Measurements from ENCODE around the gene GNG7.
"Not testable (repeated sequence)": the region's sequence is repeated elsewhere in the genome, so short reads cannot be mapped to it uniquely, and the experiment has no call there.

Gene GNG7

DNA sequence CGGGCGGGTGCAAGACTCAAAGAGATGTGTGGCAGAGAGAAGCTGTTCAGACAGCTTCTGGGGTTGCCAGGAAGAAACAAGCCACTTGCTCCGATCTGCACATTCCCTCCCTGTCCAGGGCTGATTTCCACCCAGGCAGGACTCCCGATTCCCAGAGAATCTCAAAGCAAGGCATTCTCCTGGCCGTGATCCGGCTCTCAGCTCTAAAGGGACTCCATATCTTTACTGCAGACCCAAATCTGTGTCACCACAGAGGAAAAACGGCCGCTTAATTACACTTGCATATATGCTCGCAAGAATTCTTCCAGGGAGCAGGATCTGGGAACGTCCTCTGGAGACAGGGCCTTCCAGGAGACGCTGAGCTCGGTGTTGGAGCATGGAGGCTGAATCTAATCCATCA, 25.7 kb downstream of the GNG7 start:
- H3K36me3 ChIP-seq (ENCODE audit: control insufficient read depth in 4 of 4, insufficient read depth in 4 of 4, low read length in 3 of 4), result peaks cover 0 to 6% (median 5%) of the 10 kb centered on the region in 4 experiments
- H3K9me3 ChIP-seq (ENCODE audit: control extremely low read depth in 1 of 5, control insufficient read depth in 4 of 5, insufficient read depth in 2 of 5, low read depth in 1 of 5, low read length in 4 of 5), result no peaks in the 10 kb centered on the region
- no peak overlapping the region for H3K4me3 ChIP-seq (ENCODE audit: control insufficient read depth in 1 of 7, extremely low read depth in 1 of 7, insufficient read depth in 4 of 7, low read depth in 2 of 7, low read length in 6 of 7)
- H3K4me1 ChIP-seq (ENCODE audit: control extremely low read depth in 1 of 4, control insufficient read depth in 4 of 4, insufficient read depth in 4 of 4, low read length in 3 of 4), result peaks cover 0 to 7% (median 3%) of the 10 kb centered on the region in 4 experiments
- no peaks in the 10 kb centered on the region for H3K27me3 ChIP-seq (replicated peaks in 2 of 5; ENCODE audit: control insufficient read depth in 4 of 5, insufficient read depth in 5 of 5, low read length in 4 of 5)
- no peak for DNase-seq
- ChIA-PET POLR2A (no interaction called here), CTCF (interaction anchor here (0.6 kb wide), 1 partner anchor 537 kb away, joined by 4 read pairs; no protein-coding TSS in a partner anchor)
- no peak overlapping the region for H3K27ac ChIP-seq (ENCODE audit: insufficient read depth in 1 of 2, low read depth in 1 of 2, low read length in 2 of 2, poor library complexity in 1 of 2, severe bottlenecking in 2 of 2)
- WGBS (ENCODE audit: insufficient coverage), result 88% methylated on average over 8 of the region's 12 CpGs

DNA sequence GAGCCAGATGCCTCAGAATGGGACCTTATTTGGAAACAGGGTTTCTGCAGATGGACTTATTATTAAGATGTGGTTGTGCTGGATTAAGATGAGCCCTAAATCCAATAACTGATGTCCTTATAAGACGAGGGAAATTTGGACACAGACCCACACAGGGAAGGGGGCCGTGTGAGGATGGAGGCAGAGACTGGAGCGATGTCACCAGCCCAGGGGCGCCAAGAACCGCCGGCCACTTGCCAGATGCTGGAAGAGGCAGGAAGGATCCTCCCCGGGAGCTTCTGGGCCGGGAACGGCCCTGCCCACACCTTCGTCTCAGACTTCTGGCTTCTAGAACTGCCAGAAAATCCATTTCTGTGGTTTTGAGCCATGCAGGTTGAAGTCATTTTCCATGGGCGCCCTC, 26.6 kb downstream of the GNG7 start:
- no peak overlapping the region for H3K27ac ChIP-seq (ENCODE audit: insufficient read depth in 1 of 2, low read depth in 1 of 2, low read length in 2 of 2, poor library complexity in 1 of 2, severe bottlenecking in 2 of 2)
- H3K4me1 ChIP-seq (ENCODE audit: control extremely low read depth in 1 of 4, control insufficient read depth in 4 of 4, insufficient read depth in 4 of 4, low read length in 3 of 4), result peaks cover 0 to 7% (median 3%) of the 10 kb centered on the region in 4 experiments
- ChIA-PET CTCF (no interaction called here), POLR2A (no interaction called here)
- no peak for DNase-seq
- 90% methylated on average over 11 of the region's 11 CpGs for WGBS (ENCODE audit: insufficient coverage)
- no peak overlapping the region for H3K4me3 ChIP-seq (ENCODE audit: control insufficient read depth in 1 of 7, extremely low read depth in 1 of 7, insufficient read depth in 4 of 7, low read depth in 2 of 7, low read length in 6 of 7)
- H3K9me3 ChIP-seq (ENCODE audit: control extremely low read depth in 1 of 5, control insufficient read depth in 4 of 5, insufficient read depth in 2 of 5, low read depth in 1 of 5, low read length in 4 of 5), result no peaks in the 10 kb centered on the region
- no peaks in the 10 kb centered on the region for H3K27me3 ChIP-seq (replicated peaks in 2 of 5; ENCODE audit: control insufficient read depth in 4 of 5, insufficient read depth in 5 of 5, low read length in 4 of 5)
- H3K36me3 ChIP-seq (ENCODE audit: control insufficient read depth in 4 of 4, insufficient read depth in 4 of 4, low read length in 3 of 4), result peaks cover 0 to 10% (median 4%) of the 10 kb centered on the region in 4 experiments

DNA sequence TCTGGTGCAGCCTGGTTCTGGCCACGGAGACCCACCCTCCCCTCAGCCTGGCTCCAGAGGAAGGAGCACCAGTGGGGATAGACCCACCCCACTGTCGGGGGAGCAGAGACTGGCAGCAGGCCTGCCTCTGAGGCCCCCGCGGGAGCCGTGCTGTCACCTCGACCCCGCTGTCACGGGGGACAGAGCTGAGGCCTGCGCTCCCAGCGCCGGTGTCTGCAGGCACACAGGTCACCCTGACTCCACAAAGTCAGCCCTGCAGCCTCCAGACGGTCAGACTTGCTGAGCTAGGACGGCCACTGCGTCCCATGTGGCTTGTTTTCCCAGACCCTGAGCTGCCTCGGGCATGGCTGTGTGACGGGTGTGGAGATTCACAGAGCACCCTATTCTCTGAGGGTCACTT, 32.3 kb downstream of the GNG7 start:
- Histone ChIP-seq H3K27ac (ENCODE audit: insufficient read depth in 1 of 2, low read depth in 1 of 2, low read length in 2 of 2, poor library complexity in 1 of 2, severe bottlenecking in 2 of 2) (no peak overlapping the region), H3K4me1 (ENCODE audit: control extremely low read depth in 1 of 4, control insufficient read depth in 4 of 4, insufficient read depth in 4 of 4, low read length in 3 of 4) (no peaks in the 10 kb centered on the region), H3K27me3 (replicated peaks in 2 of 5; ENCODE audit: control insufficient read depth in 4 of 5, insufficient read depth in 5 of 5, low read length in 4 of 5) (no peaks in the 10 kb centered on the region), H3K36me3 (ENCODE audit: control insufficient read depth in 4 of 4, insufficient read depth in 4 of 4, low read length in 3 of 4) (peaks cover 0 to 8% (median 4%) of the 10 kb centered on the region in 4 experiments), H3K4me3 (ENCODE audit: control insufficient read depth in 1 of 7, extremely low read depth in 1 of 7, insufficient read depth in 4 of 7, low read depth in 2 of 7, low read length in 6 of 7) (no peak overlapping the region), H3K9me3 (ENCODE audit: control extremely low read depth in 1 of 5, control insufficient read depth in 4 of 5, insufficient read depth in 2 of 5, low read depth in 1 of 5, low read length in 4 of 5) (no peaks in the 10 kb centered on the region)
- POLR2A ChIA-PET, result no interaction called here
- 94% methylated on average over 15 of the region's 16 CpGs for WGBS (ENCODE audit: insufficient coverage)
- no peak for DNase-seq
- CTCF ChIA-PET, result interaction anchor here (1.0 to 1.8 kb wide), 3 partner anchors 12 to 190 kb away, joined by 3 to 7 read pairs (median 5); no protein-coding TSS in a partner anchor

DNA sequence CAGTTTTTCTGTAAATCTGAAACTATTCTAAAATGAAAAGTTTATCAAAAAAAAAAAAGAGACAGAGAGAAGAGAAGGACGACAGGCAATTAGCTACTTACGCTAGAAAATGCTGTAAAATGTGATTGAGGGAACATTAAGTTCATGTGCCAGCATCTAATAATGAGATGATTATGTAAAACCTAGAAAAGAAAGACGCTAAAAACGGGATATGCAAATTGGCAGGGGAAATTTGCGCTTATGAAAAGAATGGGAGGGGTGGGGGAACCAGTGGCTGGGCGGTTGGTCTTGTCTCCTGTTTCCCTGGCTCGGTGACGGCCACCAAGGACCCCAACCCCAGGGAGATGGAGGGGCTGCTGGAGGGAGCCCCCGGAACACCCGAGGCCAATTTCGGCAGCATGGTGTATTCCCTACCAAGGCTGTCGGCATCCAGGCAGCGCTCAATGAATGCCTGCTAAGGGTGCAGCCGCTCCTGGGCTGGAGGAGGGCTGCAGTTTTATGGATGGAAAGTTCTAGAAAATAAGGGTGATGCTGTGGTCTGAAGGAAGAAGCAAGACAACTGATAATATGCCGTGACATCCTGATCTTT, 34.2 kb downstream of the GNG7 start:
- H3K27ac ChIP-seq (ENCODE audit: insufficient read depth in 1 of 2, low read depth in 1 of 2, low read length in 2 of 2, poor library complexity in 1 of 2, severe bottlenecking in 2 of 2), result no peak overlapping the region
- ChIA-PET CTCF (interaction anchor here (0.6 kb wide), 1 partner anchor 394 kb away, joined by 3 read pairs; no protein-coding TSS in a partner anchor), POLR2A (no interaction called here)
- WGBS (ENCODE audit: insufficient coverage), result 93% methylated on average over 15 of the region's 15 CpGs
- H3K4me1 ChIP-seq (ENCODE audit: control extremely low read depth in 1 of 4, control insufficient read depth in 4 of 4, insufficient read depth in 4 of 4, low read length in 3 of 4), result peaks cover 0 to 6% (median 0%) of the 10 kb centered on the region in 4 experiments
- peaks cover 0 to 6% (median 0%) of the 10 kb centered on the region in 4 experiments for H3K36me3 ChIP-seq (ENCODE audit: control insufficient read depth in 4 of 4, insufficient read depth in 4 of 4, low read length in 3 of 4)
- H3K9me3 ChIP-seq (ENCODE audit: control extremely low read depth in 1 of 5, control insufficient read depth in 4 of 5, insufficient read depth in 2 of 5, low read depth in 1 of 5, low read length in 4 of 5), result no peaks in the 10 kb centered on the region
- no peaks in the 10 kb centered on the region for H3K27me3 ChIP-seq (replicated peaks in 2 of 5; ENCODE audit: control insufficient read depth in 4 of 5, insufficient read depth in 5 of 5, low read length in 4 of 5)
- DNase-seq, result no peak
- H3K4me3 ChIP-seq (ENCODE audit: control insufficient read depth in 1 of 7, extremely low read depth in 1 of 7, insufficient read depth in 4 of 7, low read depth in 2 of 7, low read length in 6 of 7), result no peak overlapping the region

DNA sequence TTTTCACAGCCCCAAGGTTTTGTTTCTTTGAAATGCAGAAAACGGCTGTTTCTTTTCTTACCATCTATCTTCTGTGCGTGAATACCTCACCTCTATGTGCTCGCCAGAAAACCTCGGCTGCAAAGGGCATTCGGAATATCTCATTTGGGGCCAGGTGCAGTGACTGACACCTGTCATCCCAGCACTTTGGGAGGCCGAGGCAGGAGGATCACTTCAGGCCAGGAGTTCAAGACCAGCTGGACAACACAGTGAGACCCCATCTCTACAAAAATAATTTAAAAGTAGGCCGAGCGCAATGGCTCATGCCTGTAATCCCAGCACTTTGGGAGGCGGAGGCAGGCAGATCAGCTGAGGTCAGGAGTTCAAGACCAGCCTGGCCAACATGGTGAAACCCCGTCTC, 35.1 kb downstream of the GNG7 start:
- H3K9me3 ChIP-seq (ENCODE audit: control extremely low read depth in 1 of 5, control insufficient read depth in 4 of 5, insufficient read depth in 2 of 5, low read depth in 1 of 5, low read length in 4 of 5); H3K36me3 ChIP-seq (ENCODE audit: control insufficient read depth in 4 of 4, insufficient read depth in 4 of 4, low read length in 3 of 4); DNase-seq; POLR2A ChIA-PET; CTCF ChIA-PET; H3K4me3 ChIP-seq (ENCODE audit: control insufficient read depth in 1 of 7, extremely low read depth in 1 of 7, insufficient read depth in 4 of 7, low read depth in 2 of 7, low read length in 6 of 7); H3K27me3 ChIP-seq (replicated peaks in 2 of 5; ENCODE audit: control insufficient read depth in 4 of 5, insufficient read depth in 5 of 5, low read length in 4 of 5); H3K27ac ChIP-seq (ENCODE audit: insufficient read depth in 1 of 2, low read depth in 1 of 2, low read length in 2 of 2, poor library complexity in 1 of 2, severe bottlenecking in 2 of 2); H3K4me1 ChIP-seq (ENCODE audit: control extremely low read depth in 1 of 4, control insufficient read depth in 4 of 4, insufficient read depth in 4 of 4, low read length in 3 of 4): not testable (repeated sequence)
- WGBS (ENCODE audit: insufficient coverage), result 100% methylated on average over 6 of the region's 10 CpGs

DNA sequence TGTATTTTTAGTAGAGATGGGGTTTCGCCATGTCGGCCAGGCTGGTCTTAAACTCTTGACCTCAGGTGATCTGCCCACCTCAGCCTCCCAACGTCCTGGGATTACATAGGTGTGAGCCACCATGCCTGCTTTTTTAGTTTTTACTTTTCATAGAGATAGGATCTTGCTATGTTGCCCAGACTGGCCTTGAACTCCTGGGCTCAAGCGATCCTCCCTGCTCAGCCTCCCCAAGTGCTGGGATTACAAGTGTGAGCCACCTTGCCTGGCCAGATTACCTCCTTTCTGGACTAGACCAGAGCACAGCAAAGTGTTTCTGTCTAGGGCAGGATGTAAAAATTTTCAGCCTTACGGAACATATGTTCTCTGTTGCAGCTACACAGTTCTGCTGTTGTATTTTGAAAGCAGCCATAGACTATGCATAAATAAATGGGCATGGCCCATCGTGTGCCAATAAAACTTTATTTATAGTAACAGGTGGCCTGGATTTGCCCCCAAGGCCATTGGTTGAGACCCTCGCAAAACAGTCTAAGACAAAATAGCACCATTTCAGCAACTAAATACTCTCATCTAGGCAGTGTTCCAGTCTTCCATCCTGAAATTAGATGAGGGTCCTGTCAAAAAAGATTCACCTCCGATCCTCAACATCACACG, 36.0 kb downstream of the GNG7 start:
- CTCF ChIA-PET, result no interaction called here
- H3K27me3 ChIP-seq (replicated peaks in 2 of 5; ENCODE audit: control insufficient read depth in 4 of 5, insufficient read depth in 5 of 5, low read length in 4 of 5), result no peaks in the 10 kb centered on the region
- POLR2A ChIA-PET, result no interaction called here
- peaks cover 0 to 6% (median 0%) of the 10 kb centered on the region in 4 experiments for H3K4me1 ChIP-seq (ENCODE audit: control extremely low read depth in 1 of 4, control insufficient read depth in 4 of 4, insufficient read depth in 4 of 4, low read length in 3 of 4)
- no peak overlapping the region for H3K27ac ChIP-seq (ENCODE audit: insufficient read depth in 1 of 2, low read depth in 1 of 2, low read length in 2 of 2, poor library complexity in 1 of 2, severe bottlenecking in 2 of 2)
- 98% methylated on average over 8 of the region's 9 CpGs for WGBS (ENCODE audit: insufficient coverage)
- DNase-seq, result no peak
- no peak overlapping the region for H3K4me3 ChIP-seq (ENCODE audit: control insufficient read depth in 1 of 7, extremely low read depth in 1 of 7, insufficient read depth in 4 of 7, low read depth in 2 of 7, low read length in 6 of 7)
- peaks cover 0 to 6% (median 0%) of the 10 kb centered on the region in 4 experiments for H3K36me3 ChIP-seq (ENCODE audit: control insufficient read depth in 4 of 4, insufficient read depth in 4 of 4, low read length in 3 of 4)
- peaks cover 0 to 9% (median 5%) of the 10 kb centered on the region in 5 experiments for H3K9me3 ChIP-seq (ENCODE audit: control extremely low read depth in 1 of 5, control insufficient read depth in 4 of 5, insufficient read depth in 2 of 5, low read depth in 1 of 5, low read length in 4 of 5)

DNA sequence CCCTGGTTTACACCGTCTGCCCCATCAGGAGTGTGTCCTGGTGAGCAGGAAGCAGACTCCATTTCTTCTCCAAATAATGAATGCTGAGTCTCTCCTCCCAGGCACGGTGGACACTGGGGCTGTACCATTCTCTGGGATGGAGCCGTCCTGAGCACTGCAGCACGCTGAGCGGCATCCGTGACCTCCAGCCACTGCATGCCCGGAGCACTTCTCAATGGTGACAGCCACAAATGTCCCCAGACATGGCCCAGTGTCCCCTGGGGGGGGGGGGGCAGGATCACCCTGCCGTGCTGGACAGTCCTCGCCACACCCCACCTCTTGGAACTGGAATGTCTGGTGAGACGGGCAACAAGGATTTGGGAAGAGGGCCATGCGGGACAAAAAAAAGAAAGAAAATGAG, 37.4 kb downstream of the GNG7 start:
- Histone ChIP-seq H3K4me1 (ENCODE audit: control extremely low read depth in 1 of 4, control insufficient read depth in 4 of 4, insufficient read depth in 4 of 4, low read length in 3 of 4) (peaks cover 0 to 6% (median 0%) of the 10 kb centered on the region in 4 experiments), H3K27me3 (replicated peaks in 2 of 5; ENCODE audit: control insufficient read depth in 4 of 5, insufficient read depth in 5 of 5, low read length in 4 of 5) (no peaks in the 10 kb centered on the region), H3K36me3 (ENCODE audit: control insufficient read depth in 4 of 4, insufficient read depth in 4 of 4, low read length in 3 of 4) (no peaks in the 10 kb centered on the region), H3K27ac (ENCODE audit: insufficient read depth in 1 of 2, low read depth in 1 of 2, low read length in 2 of 2, poor library complexity in 1 of 2, severe bottlenecking in 2 of 2) (peak overlapping the region in 1 of 2 experiments; percentile 11), H3K4me3 (ENCODE audit: control insufficient read depth in 1 of 7, extremely low read depth in 1 of 7, insufficient read depth in 4 of 7, low read depth in 2 of 7, low read length in 6 of 7) (no peak overlapping the region), H3K9me3 (ENCODE audit: control extremely low read depth in 1 of 5, control insufficient read depth in 4 of 5, insufficient read depth in 2 of 5, low read depth in 1 of 5, low read length in 4 of 5) (peaks cover 0 to 9% (median 5%) of the 10 kb centered on the region in 5 experiments)
- DNase-seq, result no peak
- CTCF ChIA-PET, result interaction anchor here (1.1 kb wide), 1 partner anchor 11 kb away, joined by 4 read pairs; no protein-coding TSS in a partner anchor
- POLR2A ChIA-PET, result no interaction called here
- 97% methylated on average over 8 of the region's 11 CpGs for whole genome bisulfite sequencing (ENCODE audit: insufficient coverage)
